Epidermal melanocyte (primary cell): Measurements from ENCODE around the gene PDGFC.

ENCODE experiments used
- DNase-seq: peaks from one replicate; pipeline ENCODE4 v3.0.0; 2011; ENCODE audit warnings: low spot score; ENCODE audit not compliant: insufficient read length

Gene PDGFC, protein sequence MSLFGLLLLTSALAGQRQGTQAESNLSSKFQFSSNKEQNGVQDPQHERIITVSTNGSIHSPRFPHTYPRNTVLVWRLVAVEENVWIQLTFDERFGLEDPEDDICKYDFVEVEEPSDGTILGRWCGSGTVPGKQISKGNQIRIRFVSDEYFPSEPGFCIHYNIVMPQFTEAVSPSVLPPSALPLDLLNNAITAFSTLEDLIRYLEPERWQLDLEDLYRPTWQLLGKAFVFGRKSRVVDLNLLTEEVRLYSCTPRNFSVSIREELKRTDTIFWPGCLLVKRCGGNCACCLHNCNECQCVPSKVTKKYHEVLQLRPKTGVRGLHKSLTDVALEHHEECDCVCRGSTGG

DNA sequence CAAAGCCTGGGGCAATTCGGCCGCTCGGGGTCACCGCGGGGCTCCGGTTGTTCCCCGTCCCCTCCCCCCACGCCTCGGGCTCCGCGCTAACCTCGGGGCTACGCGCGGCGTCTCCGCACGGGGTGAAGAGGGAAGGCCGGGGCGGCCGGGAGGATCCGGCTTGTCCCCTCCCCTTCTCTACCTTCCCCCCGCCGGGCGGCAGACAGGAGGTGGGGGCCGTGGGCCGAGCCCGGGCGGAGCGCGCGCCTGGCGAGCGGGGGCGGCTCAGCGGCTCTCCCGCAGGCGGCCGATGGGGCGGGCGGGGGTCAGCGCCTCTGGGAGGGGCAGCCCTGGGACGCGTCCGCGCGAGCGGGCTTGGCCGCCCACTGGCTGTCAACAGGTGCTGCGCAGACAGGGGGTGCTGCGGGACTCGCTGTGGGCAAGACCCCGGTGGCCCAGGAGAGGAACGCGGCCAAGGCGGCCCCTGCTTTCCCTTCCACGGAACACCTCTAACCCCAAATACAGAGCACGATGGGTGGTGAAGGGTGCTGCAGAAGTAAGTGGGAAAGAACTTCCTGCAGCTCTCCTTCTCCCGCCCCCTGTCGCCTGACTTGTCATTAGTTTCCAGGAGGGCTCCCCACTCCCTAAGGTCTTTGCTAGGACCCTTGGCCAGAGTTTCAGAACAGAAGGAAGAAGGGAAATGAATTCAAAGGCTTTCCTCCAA is at the start of gene PDGFC:
TSS of gene PDGFC (minus strand) at position 124 of the 703 bp plus-strand sequence. CDS start 896 bp downstream, outside the sequence.
- peak; percentile 36 for DNase-seq

DNA sequence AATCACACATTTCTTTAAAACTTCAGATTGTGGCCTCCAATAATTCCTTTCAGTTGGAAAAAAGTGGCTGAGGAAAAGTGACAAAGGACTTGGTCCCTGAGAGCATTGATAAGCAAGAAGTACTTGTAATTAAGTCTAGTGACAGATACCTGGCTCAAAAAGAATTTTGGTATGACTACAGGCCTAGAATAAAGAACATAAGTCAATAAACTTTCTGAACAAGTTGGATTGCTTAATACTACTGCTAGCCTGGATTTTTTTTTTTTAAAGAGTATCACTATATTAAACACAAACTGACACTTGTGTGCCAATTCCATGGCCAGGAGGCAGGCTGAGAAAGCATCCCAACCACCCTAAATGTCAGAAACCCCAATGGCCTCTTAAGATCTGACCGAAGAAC is 49.3 kb upstream of the PDGFC start:
- DNase-seq: no peak

DNA sequence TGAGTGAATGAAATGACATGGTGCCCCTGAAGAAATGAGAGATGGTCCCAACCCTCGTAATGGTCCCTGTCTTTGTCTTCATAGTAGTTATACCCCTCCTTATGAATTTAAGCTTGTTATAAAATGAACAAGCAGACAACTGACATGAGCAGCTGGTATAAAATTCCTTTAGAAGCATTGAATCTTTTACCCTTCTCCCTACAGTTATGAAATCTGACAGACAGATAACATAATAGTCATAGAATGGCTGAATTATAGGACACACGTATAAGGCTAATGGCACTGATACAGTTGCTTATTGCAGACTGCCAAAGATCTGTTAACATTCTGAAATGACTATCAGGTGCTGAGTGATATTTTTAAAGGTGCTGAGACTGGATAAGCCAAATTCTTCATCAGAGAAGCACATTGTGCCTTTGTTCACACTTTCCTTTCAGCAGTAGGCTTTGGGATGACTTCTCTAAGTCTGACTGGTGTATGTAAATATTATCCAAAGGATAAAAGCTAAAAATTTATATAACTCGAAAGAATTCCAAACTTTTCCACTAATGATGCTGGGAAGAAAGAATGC is 47.4 kb upstream of the PDGFC start:
- no peak for DNase-seq

DNA sequence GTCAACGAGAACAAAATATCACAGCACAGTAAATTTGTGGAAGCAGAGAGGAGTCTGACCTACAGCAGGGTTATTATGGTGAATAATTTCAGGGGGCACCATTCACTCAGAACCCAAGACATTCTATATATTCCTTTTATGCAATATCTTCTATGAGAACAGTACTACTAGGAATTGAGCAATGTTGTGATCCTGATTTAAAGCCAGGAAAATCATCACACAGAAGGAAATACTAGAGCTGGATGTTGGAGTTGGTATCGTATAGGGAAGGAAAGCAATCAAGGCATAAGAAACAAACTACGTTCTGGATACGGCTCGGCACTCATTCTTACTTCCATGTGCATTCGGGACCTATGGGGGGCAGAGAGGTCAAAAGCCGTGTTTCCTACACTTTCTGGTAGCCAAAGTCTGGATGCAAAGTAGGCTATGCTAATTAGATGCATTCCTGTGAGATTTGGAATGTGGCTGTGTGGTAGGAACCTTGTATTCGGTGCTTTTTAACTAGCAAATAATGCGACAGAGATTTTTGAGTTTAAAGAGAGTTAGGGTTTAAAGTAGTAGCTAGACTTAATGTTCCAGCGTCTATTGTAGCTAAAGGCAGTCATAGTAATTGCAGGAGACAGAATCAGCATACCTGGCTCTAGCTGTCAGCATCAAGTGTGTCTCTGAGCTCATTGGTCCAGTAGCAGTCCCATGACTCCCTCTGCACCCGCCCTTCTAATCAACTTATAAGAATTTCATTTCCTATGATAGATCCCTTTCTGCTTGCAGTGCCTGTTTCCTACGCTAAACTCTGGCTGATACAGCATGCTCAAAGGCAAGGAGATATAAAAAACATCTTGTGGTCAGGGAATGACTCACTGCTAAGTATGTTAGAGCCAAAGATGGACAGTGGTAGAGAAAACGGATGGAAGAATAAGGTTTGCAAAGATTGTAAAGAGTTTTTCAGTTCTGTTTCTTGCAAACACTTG is 43.3 kb upstream of the PDGFC start:
- peak; percentile 24 for DNase-seq

DNA sequence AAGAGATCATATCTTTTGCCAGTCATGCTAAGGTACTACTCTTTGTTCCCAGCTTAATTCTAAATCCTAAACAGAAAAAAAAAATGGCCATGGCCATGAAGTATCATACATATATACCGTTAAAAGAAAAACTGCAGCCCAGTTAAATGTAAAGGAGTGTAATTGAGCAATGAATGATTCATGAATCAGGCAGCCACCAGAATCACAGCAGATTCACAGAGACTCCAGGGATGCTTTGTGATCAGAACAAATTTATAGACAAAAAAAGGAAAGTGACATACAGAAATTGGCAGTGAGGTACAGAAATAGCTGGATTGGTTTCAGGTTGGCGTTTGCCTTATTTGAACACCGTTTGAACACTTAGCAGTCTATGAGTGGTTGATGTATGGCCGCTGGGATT is 42.1 kb upstream of the PDGFC start:
- no peak for DNase-seq

DNA sequence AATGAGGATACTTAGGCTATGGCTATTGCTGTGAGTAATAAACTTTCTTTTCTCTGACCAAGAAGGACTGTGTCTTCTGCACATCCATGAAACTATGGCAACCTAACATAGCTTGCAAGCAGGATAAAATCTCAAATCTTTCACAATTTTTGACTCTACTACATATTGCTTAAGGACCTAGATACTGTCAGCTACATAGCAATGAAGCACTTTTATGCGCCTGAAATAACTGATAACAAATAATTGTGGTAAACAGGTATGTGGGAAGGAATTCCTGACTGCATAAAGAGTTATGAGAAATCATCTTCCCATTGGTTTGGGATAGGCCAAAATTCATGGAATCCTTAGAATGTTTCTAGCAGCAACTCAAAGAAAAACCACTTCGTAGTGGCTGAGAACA is 41.2 kb upstream of the PDGFC start:
- no peak for DNase-seq

DNA sequence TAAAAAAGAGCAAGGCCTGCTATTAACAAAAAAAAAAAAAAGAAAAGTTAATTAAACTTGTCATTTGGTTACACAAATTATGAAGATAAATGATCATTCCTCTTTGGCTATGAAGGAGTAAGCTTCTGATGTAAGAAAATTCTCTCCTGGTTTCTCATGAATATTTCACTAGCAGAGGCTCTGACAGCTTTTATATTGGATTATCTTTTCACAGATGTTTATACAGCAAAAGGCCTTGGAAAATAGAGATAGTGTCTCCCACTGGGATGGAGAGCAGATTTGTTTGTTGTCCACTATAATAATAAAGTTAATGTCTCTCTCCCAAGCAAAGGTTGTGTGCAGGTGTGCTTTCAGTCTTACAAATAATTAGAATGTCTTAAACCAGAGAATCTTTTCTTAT is 40.7 kb upstream of the PDGFC start:
- DNase-seq: no peak

DNA sequence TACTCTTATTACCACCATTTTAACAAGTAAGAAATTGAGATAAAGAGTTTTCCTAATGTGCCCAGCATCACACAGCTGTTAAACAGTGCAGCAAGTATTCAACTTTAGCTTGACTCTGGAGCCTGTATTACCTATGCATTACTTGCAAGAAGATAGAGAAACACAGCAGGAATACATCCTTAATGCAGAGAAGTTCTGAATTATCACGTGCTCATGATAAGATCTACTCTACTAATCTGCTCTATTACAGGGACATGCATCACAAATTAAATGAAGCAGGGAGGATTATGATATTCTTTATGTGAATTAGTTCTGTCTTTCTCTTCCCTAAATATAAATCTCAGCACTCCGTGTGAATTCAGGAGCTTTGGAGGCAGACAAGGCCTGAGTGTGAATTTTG is 39.0 kb upstream of the PDGFC start:
- DNase-seq: no peak

DNA sequence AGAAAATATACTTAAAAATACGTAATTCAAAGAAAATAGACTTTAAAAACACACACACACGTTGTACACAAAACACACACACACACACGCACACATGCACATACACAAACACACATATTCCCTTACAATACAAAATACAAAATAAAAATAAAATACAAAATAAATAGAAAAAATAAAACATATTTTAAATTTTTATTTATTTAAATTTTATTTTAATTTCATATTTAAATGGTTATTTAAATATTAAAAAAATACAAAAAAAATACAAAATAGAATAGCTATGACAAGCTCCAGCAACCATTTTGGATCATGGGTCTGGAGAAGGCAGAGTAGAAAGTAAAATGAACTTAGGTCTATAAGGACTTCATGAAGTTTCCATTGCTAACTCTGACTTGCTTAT is 34.2 kb upstream of the PDGFC start:
- DNase-seq: no peak

DNA sequence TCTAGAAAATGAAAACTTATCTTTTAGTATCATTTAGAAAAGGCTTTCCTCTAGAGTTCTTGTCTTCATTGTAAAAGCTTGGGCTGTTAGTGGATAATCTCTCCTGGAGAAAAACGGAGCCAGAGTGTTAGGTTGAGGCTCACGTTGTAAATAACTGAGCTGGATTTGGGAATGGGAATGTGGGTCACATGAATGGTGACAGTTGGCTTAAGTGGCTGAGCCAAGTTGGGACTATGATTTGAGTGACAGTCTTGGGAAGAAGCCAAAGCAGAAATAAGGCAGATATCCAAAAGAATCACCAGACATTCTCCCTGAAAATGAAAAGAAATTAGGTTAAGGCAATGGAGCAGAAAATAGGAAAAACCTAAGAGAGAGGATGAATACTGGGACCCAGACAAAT is 33.6 kb upstream of the PDGFC start:
- DNase-seq: no peak

DNA sequence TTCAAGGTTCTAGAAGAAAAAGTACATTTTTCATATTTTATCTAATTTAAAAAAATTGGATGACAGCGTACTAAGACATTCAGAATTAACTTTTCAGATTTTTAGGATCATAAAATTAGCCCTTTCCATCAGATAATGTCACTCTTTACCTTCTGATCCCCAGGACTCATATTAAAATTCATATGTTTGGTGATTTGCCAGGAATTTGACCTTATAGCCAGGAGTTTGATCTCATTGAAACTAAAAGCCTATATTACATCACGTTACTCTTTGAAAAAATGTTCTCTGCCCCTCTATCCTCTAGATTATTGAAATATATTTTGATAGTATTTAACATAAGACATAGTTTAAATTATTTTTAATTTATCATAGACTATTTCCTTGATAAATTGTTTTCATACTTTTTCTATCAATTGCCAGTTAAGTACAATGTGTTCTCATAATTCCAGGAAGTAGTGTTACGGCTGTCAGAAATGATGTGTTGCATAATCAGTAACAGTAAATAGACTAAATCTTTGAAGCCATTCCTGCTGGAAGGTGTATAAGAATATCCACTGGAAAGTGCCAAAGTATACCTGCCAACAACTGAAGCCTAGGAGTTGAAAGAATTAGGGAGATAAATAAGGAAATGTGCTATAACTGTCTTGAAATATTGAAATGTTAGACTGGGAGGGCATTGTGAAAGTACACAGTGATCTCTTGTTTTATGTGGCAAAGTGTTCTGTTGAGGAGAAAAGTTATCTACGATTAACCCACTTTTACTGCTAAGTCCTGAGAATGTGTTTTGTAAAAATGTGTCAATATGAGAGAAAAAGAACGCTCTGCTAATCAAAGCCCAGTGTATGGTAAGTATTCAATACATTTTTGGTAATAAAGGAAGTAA is 32.9 kb upstream of the PDGFC start:
- DNase-seq: no peak

DNA sequence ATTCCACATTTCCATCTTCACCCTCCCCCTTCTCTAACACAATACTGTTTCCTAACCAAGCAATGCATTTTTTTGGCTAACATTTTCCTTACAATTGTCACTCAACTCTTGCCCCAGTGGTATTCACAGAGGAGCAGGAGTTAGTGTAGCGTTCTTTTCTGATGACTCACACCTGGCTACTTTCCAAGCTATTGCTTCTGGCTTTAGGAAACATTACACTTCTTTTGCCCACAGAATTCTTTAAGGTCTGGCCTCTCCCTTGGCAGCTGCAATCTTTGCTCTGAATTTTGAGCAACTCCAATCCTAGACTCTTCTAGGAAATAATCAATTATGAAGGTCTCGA is 27.5 kb upstream of the PDGFC start:
- peak; percentile 73 for DNase-seq

DNA sequence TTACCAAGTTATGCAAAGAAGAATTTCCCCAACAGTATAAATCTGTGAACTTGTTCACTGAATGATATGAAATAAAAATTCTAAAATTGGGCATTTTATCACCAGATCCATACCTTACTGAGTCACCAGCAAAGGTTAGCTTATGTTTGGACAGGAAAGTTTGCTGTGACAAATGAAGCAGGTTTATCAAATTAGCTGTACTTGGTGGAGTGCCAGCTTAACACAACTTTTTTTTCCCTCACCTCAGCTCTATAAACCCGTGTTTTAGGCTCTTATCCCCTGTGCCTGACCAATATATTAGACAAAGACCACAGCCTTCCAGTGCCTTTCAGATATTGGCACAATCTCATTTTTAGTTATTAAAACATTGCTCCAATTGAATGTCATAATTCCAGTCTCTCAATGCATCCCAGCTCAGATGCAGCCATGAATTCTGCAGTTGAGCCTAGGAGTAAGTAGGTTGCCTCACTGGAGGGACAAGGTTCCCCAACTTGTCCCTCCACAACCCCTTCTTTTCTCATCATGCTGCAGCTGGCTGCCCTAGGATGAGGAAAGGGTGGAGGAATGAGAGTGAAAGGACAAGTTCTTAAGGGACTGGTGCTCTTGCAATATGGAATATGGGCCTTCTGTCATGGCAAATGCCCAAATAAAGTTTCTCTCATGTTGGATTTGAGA is 27.0 kb upstream of the PDGFC start:
- no peak for DNase-seq

DNA sequence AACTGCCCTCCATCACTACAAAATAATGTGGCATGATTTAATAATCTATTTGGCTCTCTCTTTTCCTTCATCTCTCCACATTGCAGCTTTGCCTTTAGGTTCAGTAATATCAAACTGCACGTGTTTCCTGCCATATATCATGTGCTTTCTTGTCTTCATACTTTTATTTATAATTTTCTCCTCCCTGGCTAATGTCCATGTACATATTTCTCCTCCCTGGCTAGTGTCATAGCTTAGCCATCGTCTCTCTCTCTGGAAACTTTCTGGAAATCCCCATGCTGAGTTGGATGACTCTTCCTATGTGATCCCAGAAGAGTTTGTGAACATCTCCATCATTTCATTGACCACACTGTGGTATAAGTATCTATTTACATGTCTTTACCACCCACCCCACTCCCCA is 21.3 kb upstream of the PDGFC start:
- no peak for DNase-seq

DNA sequence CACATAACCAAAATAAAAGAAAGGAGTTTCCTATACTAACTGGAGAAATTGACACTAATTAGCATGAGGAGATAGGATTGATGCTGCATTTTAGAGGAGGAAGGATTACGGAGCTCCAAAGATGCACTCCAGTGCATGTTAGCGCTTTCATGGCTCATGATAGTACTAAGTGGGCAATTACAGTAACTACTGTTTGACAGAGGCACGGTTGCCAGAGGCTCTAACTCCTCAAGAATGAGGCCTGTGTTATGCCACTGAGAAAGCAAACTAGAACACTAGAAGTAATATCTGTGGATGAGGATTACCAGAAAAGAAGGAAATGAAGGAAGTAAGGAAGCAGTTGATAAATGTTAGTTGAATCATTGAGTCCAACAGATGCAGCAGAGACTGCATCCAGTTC is 19.6 kb upstream of the PDGFC start:
- no peak for DNase-seq

DNA sequence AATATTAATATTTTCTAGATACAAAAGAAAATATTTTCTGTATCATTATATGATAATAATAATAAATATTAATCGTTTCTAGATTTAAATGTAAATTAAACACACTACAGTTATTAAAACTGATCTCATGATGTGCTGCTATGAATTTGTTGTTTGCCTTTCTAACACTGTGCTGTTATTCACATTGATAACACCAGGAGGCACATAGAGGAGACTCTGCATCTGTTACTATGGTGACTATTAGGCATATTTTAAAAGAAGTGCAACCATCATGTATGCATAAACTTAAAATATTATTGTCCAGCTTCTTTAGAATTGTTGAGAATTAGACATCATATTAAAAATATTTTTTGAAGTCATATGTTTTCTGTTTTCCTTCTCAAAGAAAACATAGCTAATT is 11.8 kb upstream of the PDGFC start:
- no peak for DNase-seq

DNA sequence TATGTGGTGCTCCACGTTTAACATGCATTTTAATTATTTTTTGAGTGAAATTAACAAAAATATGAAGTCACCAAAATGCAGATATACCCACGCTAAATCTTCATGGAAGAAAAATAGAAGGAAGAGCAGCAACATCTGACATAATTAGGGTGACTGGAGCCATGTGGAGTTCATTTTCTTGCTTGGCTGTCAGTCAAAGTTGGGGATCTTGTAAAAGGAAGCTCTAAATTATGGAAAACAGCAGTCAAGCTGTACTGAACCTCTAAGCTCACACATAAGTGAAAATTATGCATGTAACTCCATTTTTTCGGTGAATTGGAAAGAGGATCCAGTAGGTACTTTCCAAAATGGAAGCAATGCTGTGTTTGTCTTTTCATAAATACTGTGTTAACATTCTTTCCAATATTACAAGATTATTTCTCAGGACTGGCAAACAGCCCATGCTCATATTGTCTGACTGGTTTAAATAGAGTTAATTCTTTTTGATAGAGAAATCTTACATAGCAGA is 9.7 kb upstream of the PDGFC start:
- no peak for DNase-seq

DNA sequence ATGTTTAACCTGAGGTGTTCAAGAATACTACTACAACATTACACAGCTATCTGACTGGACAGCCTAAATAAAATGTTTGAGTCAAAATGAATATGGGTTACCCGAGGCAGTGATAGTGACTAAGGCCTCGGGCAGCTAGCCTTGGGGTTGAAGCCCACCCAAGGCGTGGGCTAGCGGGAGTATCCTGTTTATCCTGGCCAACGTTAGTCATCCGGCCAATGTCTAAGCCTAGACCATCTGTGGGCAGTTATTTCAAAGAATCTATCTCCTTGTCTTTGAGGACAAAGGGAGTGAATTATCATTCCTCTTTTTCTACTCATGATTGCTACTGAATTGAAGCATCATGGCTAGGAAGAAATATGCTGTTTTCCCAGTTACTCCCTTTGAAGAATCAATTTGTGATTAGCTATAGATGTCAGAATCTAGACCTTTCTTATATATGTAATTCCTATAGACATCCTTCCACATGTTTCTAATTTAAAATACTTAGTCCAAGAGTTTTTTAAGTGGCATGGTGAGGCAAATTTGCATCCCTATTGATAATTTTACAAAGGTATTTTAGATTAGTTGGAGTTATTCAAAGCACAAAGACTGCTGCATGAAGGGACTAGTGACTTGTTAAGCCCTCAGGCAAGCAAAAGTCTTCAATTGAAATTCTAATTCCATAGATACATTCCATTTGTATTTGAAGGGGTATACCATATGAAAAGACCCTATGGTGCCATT is 6.0 kb upstream of the PDGFC start:
- no peak for DNase-seq

DNA sequence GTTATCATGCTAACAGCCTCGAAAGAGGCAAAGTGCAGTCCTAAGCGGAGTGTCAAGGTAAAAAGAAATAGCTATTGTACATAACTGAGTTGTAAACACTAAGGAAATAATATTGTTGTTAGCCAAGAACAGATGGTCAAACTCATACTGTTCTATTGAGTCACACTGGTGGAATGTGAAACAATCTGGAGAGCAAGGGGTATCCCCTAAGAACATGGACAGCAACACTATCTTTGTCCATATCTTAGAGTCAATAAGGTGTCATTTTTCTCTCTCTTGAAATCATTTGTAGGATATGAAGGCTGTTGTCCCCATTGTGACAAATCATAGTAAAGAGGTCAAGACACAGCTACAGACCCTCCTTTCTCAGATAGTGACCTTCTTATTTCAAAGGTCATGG is 4.5 kb upstream of the PDGFC start:
- DNase-seq: no peak
